Ramos (cell line): ENCODE measurements around the gene TUBB4A.

Experiments
- in situ Hi-C: fragments of 300-500 bp; cut with MboI; formaldehyde crosslinking; loops from one replicate; pipeline ENCODE4 v1.14.3; 2022; ENCODE audit warnings: low sequenced_read_pairs; ENCODE audit not compliant: unreplicated experiment

TUBB4A gene

GRCh38 chr19:6475321-6476108, 26.6 kb downstream of the TUBB4A start:
- in situ Hi-C loops: no loop called here

GRCh38 chr19:6473647-6474046, 28.5 kb downstream of the TUBB4A start:
- in situ Hi-C loops: no loop called here

- in situ Hi-C loops: no loop called here
These were observed 29.4 kb downstream of the TUBB4A start for GRCh38 chr19:6472713-6473112.

DNA sequence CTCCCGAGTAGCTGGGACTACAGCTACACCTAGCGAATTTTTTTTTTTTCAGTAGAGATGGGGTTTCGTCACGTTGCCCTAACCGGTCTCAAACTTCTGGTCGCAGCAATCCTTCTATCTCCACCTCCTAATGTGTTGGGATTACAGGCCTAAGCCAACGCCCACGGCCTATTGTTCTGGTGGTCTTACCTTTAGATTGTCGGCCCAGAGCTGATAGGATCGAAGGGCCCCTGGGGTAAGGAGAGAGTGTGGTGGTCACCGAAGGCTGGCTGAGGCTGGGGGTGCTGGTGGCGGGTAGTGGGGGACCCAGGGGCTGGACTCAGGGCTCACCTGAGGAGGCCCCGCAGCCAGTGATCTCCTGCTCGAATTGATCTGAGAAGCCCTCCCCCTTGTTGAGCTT, 31.0 kb downstream of the TUBB4A start:
- in situ Hi-C loops: no loop called here

DNA sequence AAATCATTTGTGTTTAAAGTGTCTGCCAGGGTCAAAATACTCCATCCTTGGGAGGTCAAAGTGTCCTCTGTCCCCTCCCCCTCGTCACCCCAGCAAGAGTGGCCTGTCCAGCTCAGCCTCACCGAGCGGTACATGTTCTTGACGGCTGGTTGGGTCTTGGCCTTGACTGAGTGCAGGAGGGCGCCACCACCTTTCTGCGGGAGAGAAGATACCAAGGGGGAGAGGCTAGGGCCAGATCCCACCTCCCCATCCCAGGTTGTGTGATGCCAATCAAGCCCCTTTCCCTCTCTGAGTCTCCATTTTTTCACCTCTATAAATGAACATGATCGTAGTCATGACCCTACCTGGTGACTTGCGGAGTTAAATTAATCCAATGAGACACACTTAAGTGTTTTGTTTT, 31.9 kb downstream of the TUBB4A start:
- in situ Hi-C loops: no loop called here

- in situ Hi-C loops: no loop called here
These were observed 34.7 kb downstream of the TUBB4A start for GRCh38 chr19:6467384-6467783.

DNA sequence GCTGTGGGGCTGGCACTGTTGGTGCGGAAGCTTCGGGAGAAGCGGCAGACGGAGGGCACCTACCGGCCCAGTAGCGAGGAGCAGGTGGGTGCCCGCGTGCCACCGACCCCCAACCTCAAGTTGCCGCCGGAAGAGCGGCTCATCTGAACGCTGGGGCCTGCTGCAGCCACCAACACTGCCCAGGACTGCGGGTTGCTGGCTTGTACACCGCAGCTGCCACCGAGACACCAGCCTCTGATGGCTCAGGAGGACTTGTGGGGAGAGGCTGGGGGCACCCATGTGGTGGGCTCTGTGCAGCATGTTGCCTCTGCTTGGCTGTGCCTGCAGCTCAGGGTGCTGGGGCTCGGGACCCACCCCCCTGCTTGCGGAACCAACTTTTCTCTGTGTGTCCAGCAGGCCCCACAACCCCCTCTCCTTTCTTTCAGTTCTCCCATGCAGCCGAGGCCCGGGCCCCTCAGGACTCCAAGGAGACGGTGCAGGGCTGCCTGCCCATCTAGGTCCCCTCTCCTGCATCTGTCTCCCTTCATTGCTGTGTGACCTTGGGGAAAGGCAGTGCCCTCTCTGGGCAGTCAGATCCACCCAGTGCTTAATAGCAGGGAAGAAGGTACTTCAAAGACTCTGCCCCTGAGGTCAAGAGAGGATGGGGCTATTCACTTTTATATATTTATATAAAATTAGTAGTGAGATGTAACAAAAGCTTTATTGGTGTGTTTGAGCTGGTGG, 35.4 kb downstream of the TUBB4A start:
- in situ Hi-C loops: no loop called here

DNA sequence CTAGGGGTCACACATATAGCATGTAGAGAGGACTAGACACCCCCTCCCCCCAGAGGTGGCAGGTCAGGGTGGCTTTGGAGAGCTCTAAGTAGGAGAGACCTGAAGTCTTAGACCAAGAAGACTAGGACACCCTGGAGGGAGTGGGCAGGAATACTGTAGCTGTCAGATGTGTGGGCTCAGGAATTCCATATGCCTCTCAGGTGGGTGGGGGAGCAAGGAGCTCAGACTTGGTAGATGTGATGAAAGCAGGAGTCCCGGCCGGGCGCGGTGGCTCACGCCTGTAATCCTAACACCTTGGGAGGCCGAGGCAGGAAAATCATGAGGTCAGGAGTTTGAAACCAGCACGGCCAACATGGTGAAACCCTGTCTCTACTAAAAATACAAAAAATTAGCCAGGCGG, 36.4 kb downstream of the TUBB4A start:
- in situ Hi-C loops: no loop called here

DNA sequence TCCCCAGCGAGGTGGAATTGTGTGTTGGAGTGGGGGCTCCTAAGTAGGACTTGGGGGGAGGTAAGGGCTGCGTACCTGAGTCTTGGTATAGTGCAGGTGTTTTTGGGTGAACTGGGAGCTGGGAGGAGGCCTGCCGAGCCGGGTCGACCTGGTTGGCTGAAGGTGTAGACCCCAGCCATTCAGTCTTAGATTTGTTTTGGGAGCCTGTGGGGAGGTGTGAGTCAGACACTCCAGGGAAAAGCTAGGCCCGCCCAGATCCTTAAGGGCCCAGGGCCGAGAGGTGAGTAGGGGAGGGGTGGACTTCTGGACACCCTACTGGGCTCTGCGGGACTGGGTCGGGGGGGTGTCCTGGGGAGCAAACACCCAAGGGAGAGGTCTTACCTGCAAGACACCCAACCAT, 37.1 kb downstream of the TUBB4A start:
- in situ Hi-C loops: no loop called here

DNA sequence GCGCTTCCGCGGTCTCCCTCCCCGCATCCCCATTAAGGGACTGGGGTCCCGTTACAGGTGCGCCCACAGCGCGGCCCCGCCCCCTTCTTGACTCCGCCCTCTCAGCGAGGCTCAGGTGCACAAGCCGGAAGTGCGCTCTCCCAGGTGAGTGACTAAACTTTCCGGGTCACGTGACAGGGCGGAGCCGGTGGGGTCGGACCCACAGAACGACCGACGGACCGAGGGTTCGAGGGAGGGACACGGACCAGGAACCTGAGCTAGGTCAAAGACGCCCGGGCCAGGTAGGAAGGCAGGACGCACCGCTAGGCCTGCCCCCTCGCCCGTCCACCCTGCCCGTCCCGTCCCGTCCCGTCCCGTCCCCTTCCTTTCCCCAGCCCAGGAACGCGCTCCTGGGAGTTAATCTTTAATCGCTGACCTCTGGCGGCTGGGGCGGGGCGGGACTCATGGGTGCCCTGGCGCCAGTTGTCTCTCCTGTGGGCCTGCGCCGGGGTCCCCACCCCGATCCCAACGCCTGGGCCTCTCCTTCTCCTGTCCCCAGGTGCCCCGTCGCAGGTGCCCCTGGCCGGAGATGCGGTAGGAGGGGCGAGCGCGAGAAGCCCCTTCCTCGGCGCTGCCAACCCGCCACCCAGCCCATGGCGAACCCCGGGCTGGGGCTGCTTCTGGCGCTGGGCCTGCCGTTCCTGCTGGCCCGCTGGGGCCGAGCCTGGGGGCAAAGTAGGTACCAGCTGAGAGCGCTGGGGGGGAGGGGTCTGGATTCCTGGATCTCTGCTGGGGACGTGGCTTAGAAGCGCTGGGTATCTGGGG, 37.8 kb downstream of the TUBB4A start, which contains the start of gene CRB3:
CRB3 (plus strand) TSS at position 202 of the 804 bp plus-strand sequence; CDS start at position 633, 431 bp downstream.
- in situ Hi-C loops: no loop called here

GRCh38 chr19:6460099-6460884, 41.8 kb downstream of the TUBB4A start:
- in situ Hi-C loops: no loop called here

- in situ Hi-C loops: no loop called here
These were observed 42.6 kb downstream of the TUBB4A start, which contains the start of gene SLC25A23 for GRCh38 chr19:6459262-6460098. SLC25A23 (minus strand) TSS chr19:6459792; CDS start chr19:6459628, 164 bp downstream.

- in situ Hi-C loops: no loop called here
These were observed 43.3 kb downstream of the TUBB4A start for GRCh38 chr19:6458695-6459261.

GRCh38 chr19:6457958-6458694, 44.0 kb downstream of the TUBB4A start:
- in situ Hi-C loops: no loop called here

GRCh38 chr19:6455924-6456323, 46.2 kb downstream of the TUBB4A start:
- in situ Hi-C loops: no loop called here

GRCh38 chr19:6453951-6454565, 48.1 kb downstream of the TUBB4A start:
- in situ Hi-C loops: no loop called here

- in situ Hi-C loops: no loop called here
These were observed 49.2 kb downstream of the TUBB4A start for GRCh38 chr19:6452899-6453298.

DNA sequence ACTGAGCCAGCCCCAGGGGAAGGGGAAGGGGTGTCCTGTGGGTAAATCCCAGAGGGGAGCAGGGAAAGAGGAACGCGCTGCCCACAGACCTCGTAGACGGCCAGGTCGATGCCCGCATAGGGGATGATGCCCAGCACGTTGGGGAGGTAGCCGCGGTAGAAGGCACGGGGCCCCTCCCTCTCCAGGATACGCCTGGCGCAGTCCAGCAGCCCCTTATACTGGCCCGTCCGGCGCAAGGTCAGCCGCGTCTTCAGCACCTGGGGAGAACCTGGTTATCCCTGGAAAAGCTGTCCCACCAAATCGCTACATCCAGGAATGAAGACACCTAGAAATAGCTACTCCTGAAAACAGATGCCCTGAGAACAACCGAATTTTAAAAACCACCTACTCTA, 49.9 kb downstream of the TUBB4A start:
- in situ Hi-C loops: no loop called here
